Peyer's patch (tissue), 4 donors: ENCODE measurements around the gene ZGPAT.

ENCODE experiments used
- CTCF ChIP-seq, 6 experiments: fragments of 450-650 bp in 4 of 6; fragments of 200-600 bp in 2 of 6; sonication (generic) in 1 of 6; IDR thresholded peaks; one replicate each; pipeline ENCODE4 v1.5.1; 2017 to 2019; ENCODE audit warnings: antibody characterized with exemption in 6 of 6, mild to moderate bottlenecking in 3 of 6, moderate library complexity in 1 of 6
- POLR2A ChIP-seq, 2 donors: fragments of 450-650 bp; IDR thresholded peaks; one replicate each; pipeline ENCODE4 v1.5.1; 2017; ENCODE audit warnings: antibody characterized with exemption in 2 of 2, mild to moderate bottlenecking in 2 of 2, moderate library complexity in 2 of 2

- TF ChIP-seq CTCF (IDR thresholded peaks at IDR 0.05), result no peak
- TF ChIP-seq POLR2A (IDR thresholded peaks at IDR 0.05), result no peak
These were observed 24.6 kb downstream of the ZGPAT start for GRCh38 chr20:63732118-63733095.
